B cell (primary cell): Measurements from ENCODE around the gene RSBN1L.

ENCODE experiments used
- EZH2 ChIP-seq: IDR thresholded peaks from 2 replicates; pipeline ENCODE4 v1.6.1; 2012; ENCODE audit warnings: borderline replicate concordance, low read depth, mild to moderate bottlenecking, moderate library complexity, low read length; ENCODE audit not compliant: insufficient read depth, poor library complexity, severe bottlenecking
- TF ChIP-seq, protein P1 (sequence below): fragments of 200-600 bp; IDR thresholded peaks from one replicate; pipeline ENCODE4 v1.8.0; 2022; ENCODE audit warnings: antibody characterized with exemption, mild to moderate bottlenecking

GRCh38 chr7:77813180-77813579 is 116.9 kb downstream of the RSBN1L start:
- TF ChIP-seq, protein P1, sequence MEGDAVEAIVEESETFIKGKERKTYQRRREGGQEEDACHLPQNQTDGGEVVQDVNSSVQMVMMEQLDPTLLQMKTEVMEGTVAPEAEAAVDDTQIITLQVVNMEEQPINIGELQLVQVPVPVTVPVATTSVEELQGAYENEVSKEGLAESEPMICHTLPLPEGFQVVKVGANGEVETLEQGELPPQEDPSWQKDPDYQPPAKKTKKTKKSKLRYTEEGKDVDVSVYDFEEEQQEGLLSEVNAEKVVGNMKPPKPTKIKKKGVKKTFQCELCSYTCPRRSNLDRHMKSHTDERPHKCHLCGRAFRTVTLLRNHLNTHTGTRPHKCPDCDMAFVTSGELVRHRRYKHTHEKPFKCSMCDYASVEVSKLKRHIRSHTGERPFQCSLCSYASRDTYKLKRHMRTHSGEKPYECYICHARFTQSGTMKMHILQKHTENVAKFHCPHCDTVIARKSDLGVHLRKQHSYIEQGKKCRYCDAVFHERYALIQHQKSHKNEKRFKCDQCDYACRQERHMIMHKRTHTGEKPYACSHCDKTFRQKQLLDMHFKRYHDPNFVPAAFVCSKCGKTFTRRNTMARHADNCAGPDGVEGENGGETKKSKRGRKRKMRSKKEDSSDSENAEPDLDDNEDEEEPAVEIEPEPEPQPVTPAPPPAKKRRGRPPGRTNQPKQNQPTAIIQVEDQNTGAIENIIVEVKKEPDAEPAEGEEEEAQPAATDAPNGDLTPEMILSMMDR = no peak
- TF ChIP-seq EZH2 = no peak
